ENCODE measurements around the gene MRPL21. TPM values are rescaled to one million over a fixed set of nuclear protein-coding genes. Genes with fewer than 3 reads are reported as not detected.
"Not testable (repeated sequence)": the region's sequence is repeated elsewhere in the genome, so short reads cannot be mapped to it uniquely, and the experiment has no call there.

Gene MRPL21
- total RNA-seq, 1 donor from 2014 or later: 68.5 TPM

DNA sequence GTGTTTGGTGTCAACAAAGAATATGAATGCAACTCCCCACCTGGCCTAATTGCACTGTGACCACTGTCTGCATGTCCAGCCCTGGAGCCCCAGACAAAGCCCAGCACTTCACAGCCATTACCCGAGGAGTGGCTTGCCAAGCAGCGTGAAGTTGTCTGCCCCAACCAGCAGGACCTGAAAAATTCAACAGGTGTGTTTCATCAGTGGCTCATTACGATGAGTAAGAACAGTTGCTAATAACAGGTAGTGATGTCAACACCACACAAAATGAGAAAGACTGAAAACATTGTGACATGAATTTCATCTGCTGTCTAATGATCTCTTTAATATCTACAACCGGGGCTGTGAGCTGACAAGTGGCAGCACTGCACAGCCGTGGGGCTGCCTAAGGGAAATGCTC lies 10.3 kb downstream of the MRPL21 start:
- H3K4me1 ChIP-seq: peaks cover 19% of the 10 kb centered on the region
- no peaks in the 10 kb centered on the region for H3K27me3 ChIP-seq
- H3K27ac ChIP-seq: no peak overlapping the region
- H3K9me3 ChIP-seq: no peaks in the 10 kb centered on the region
- TF ChIP-seq POLR2AphosphoS5 (IDR thresholded peaks at IDR 0.05; ENCODE audit: insufficient read depth in 1 of 2, low read depth in 1 of 2) (no peak), POLR2A (IDR thresholded peaks at IDR 0.05) (no peak)
- TF ChIP-seq, protein P1, sequence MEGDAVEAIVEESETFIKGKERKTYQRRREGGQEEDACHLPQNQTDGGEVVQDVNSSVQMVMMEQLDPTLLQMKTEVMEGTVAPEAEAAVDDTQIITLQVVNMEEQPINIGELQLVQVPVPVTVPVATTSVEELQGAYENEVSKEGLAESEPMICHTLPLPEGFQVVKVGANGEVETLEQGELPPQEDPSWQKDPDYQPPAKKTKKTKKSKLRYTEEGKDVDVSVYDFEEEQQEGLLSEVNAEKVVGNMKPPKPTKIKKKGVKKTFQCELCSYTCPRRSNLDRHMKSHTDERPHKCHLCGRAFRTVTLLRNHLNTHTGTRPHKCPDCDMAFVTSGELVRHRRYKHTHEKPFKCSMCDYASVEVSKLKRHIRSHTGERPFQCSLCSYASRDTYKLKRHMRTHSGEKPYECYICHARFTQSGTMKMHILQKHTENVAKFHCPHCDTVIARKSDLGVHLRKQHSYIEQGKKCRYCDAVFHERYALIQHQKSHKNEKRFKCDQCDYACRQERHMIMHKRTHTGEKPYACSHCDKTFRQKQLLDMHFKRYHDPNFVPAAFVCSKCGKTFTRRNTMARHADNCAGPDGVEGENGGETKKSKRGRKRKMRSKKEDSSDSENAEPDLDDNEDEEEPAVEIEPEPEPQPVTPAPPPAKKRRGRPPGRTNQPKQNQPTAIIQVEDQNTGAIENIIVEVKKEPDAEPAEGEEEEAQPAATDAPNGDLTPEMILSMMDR (IDR thresholded peaks at IDR 0.05): no peak
- no peak overlapping the region for H3K4me3 ChIP-seq
- DNase-seq (ENCODE audit: extremely low spot score in 2 of 2): no peak
- intact Hi-C loops (cut with DNase I): no loop called here
- peaks cover 0 to 64% of the 10 kb centered on the region in 2 donors for H3K36me3 ChIP-seq

- TF ChIP-seq POLR2AphosphoS5 (IDR thresholded peaks at IDR 0.05; ENCODE audit: insufficient read depth in 1 of 2, low read depth in 1 of 2): no peak
- no peak for TF ChIP-seq POLR2A (IDR thresholded peaks at IDR 0.05)
- TF ChIP-seq, protein P1 (IDR thresholded peaks at IDR 0.05): no peak
- Histone ChIP-seq H3K9me3 (no peaks in the 10 kb centered on the region), H3K27ac (no peak overlapping the region), H3K27me3 (no peaks in the 10 kb centered on the region), H3K4me3 (no peak overlapping the region), H3K4me1 (peaks cover 19% of the 10 kb centered on the region), H3K36me3 (peaks cover 0 to 58% of the 10 kb centered on the region in 2 donors)
- DNase-seq (ENCODE audit: extremely low spot score in 2 of 2): no peak
- intact Hi-C loops (cut with DNase I): no loop called here
Observed at GRCh38 chr11:68892576-68892975, 11.1 kb downstream of the MRPL21 start.

DNA sequence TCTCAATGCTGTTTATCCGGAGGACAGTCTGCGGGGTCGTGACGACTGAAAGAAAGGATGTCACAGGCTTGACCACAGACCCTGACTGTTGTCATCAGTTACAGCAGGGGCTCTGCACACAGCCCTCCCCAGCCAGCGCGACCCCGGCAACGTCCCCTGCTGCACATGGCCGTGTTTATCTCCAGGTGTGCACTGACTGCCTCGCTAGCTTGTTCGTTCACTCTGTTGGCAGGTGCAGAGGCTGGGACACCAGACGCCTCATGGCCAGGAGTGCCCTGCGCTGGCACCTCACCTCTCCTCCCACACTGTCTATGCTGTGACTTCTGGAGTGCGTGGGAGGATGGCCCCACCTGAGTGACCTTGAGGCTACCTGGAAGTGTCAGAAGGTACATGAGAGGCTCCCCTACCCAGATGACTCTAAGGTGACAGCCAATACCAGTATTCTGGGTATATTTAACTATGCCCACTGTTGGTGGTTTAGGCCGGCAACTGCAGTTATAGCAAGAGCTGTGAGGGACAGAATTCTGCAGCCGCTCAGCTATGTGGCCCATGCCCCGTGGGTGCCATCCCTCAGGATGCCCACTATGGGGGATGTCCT lies 12.2 kb downstream of the MRPL21 start:
- Histone ChIP-seq H3K9me3 (no peaks in the 10 kb centered on the region), H3K27me3 (no peaks in the 10 kb centered on the region), H3K36me3 (peaks cover 0 to 47% of the 10 kb centered on the region in 2 donors), H3K4me1 (peaks cover 19% of the 10 kb centered on the region), H3K27ac (peak overlapping the region; percentile 89), H3K4me3 (no peak overlapping the region)
- TF ChIP-seq POLR2AphosphoS5 (IDR thresholded peaks at IDR 0.05; ENCODE audit: insufficient read depth in 1 of 2, low read depth in 1 of 2) (no peak), POLR2A (IDR thresholded peaks at IDR 0.05) (no peak)
- TF ChIP-seq, protein P1 (IDR thresholded peaks at IDR 0.05): no peak
- no peak for DNase-seq (ENCODE audit: extremely low spot score in 2 of 2)
- intact Hi-C loops (cut with DNase I): no loop called here

DNA sequence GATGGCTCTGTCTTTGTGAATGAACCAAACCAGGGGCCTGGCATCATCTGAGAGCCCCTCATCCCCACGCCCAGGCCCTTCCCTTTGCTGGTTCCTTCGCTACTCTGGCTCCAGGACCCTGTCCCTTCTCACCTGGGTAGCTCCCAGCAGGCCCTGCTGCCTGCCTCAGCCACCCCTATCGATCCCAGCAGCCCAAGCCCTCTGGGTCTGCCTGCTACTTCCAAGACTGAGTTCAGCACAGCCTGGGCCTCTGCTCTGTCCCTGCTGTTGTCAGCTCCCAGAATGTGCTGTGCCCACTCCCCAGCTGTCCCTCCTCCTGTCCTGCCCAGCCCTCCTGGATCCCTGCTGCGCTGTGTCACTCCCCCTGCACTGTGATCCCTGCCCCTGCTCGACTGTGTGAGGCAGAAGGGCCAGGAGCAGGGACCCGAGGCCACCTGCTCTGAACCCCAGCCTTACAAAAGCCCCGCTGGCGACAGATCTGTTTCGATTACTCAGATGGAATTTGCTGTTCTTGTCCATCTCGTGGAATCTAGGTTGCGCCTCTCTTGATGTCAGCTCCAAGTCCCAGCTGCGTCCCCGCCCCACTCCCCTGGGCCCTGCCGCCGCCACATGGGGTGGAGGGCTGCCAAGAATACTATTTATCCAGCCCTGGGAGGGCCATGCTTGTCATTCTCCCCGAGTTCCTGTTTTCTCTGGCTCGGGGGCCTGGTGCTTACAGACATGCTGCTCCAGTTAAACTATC lies 13.0 kb downstream of the MRPL21 start:
- peaks cover 19% of the 10 kb centered on the region for H3K4me1 ChIP-seq
- peak overlapping the region in 1 of 2 donors; percentile 16 for H3K4me3 ChIP-seq
- H3K36me3 ChIP-seq: peaks cover 0 to 39% of the 10 kb centered on the region in 2 donors
- intact Hi-C loops (cut with DNase I): no loop called here
- H3K27ac ChIP-seq: peak overlapping the region; percentile 89
- DNase-seq (ENCODE audit: extremely low spot score in 2 of 2): no peak
- peak; percentile 68 to 83 for TF ChIP-seq POLR2AphosphoS5 (IDR thresholded peaks at IDR 0.05; ENCODE audit: insufficient read depth in 1 of 2, low read depth in 1 of 2)
- TF ChIP-seq POLR2A (IDR thresholded peaks at IDR 0.05): no peak
- TF ChIP-seq, protein P1 (IDR thresholded peaks at IDR 0.05): no peak
- no peaks in the 10 kb centered on the region for H3K9me3 ChIP-seq
- H3K27me3 ChIP-seq: no peaks in the 10 kb centered on the region

DNA sequence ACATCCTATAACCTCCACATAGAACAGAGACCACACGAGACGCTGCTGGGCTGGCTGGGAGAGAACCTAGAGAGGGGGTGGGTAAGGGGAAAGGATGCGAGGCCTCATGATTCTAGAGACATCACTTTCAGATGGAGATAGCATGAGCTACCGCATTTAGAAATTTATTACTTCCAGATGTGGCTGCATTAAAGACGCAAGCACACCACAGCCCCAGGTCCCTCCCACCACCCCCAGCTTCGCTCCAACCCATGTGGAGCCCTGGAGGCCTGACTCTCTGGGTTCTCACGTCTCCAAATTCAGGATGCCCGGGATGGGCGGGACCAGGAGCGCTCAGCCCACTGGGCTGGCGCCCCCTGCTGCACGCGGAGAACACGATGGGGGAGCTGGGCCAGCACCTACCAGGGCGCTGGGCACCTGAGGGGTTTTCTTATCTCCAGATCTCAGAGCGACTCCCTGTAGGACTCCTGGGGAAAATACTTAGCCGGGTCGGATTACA lies 13.6 kb downstream of the MRPL21 start:
- TF ChIP-seq POLR2AphosphoS5 (IDR thresholded peaks at IDR 0.05; ENCODE audit: insufficient read depth in 1 of 2, low read depth in 1 of 2): peak in 1 of 2 donors; percentile 16
- TF ChIP-seq, protein P1 (IDR thresholded peaks at IDR 0.05): peak in 2 of 3 experiments; percentile 26 to 51
- no peak for TF ChIP-seq POLR2A (IDR thresholded peaks at IDR 0.05)
- H3K27ac ChIP-seq: peak overlapping the region; percentile 89
- peaks cover 19% of the 10 kb centered on the region for H3K4me1 ChIP-seq
- DNase-seq (ENCODE audit: extremely low spot score in 2 of 2): no peak
- no peak overlapping the region for H3K4me3 ChIP-seq
- intact Hi-C loops (cut with DNase I): no loop called here
- no peaks in the 10 kb centered on the region for H3K9me3 ChIP-seq
- peaks cover 0 to 34% of the 10 kb centered on the region in 2 donors for H3K36me3 ChIP-seq
- H3K27me3 ChIP-seq: no peaks in the 10 kb centered on the region

DNA sequence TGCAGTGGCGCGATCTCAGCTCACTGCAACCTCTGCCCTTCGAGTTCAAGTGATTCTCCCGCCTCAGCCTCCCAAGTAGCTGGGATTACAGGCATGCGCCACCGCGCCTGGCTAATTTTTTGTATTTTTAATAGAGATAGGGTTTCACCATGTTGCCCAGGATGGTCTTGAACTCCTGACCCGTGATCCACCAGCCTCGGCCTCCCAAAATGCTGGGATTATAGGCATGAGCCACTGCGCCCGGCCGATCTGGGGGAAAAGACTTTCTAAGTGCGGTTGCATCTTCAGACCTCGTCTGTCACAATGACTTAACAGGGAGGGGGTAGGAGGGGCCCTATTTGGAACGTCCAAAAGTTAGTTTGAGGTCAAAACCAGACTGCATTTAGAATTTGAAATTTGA lies 18.8 kb downstream of the MRPL21 start:
- intact Hi-C loops (cut with DNase I); H3K4me3 ChIP-seq; DNase-seq (ENCODE audit: extremely low spot score in 2 of 2); H3K4me1 ChIP-seq; H3K36me3 ChIP-seq; H3K27ac ChIP-seq; H3K27me3 ChIP-seq; H3K9me3 ChIP-seq: not testable (repeated sequence)

All from vagina (tissue), 2 donors.